C1 segment of cervical spinal cord (tissue), 14 donors: ENCODE measurements around the gene UBAC2.
"Not testable (repeated sequence)": the region's sequence is repeated elsewhere in the genome, so short reads cannot be mapped to it uniquely, and the experiment has no call there.

ENCODE experiments used
- DNase-seq, 14 donors: peaks; one replicate each; lab custom pipeline; 2025; lab: John Stamatoyannopoulos, UW

UBAC2 gene

DNA sequence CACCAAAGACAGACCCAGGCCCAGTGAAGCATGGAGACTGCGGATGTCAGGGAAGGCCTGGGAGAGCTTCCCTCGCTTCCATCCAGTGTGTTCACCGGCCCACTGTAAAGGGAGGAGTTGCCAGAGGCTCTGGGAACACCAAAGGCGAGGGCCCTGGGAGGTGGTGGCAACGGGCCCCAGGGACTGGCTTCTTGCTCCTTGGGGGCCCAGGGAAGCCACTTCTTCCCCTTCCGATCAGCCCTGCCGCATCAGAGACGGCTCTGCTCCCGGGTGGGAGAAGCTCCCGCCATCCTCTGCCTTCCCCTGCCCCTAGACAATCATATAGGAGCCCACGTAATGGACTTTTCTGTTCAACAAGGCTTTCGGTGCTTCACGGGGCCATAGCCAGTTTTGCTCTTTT is 189.9 kb downstream of the UBAC2 start:
- no peak for DNase-seq

DNA sequence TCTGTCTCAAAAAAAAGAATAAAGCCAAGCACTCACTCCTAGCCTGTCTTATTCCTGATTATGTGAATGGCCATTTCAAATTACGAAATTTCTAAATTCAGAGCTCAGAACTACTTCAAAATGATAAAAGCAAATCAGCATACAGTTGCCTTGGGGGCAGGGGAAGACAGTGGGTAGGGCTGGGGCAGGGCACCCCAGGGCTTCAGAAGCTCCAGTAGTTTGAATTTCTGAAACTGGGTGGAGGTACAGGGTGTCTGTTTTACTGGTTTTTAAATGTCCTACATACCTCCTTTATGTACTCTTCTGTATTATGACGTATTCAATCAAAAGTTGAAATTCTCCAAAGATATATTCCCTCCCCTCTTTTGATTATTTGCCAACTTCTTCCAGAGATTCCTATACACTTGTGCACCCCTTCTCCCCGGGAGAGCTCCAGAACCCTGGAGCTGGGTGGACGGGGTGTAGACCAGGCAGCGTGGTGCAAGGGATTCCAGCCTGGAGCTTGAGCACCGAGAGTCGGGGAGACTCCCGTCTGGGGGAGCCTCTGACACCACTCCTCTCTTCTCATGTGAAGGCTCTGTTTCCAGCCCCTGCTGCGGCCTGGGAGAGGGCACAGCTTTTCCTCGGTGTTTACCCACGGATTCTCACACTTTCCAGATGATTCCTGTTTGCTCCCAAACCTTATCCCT is 191.3 kb downstream of the UBAC2 start:
- no peak for DNase-seq

GRCh38 chr13:99392470-99393135 is 191.9 kb downstream of the UBAC2 start:
- DNase-seq, result no peak

GRCh38 chr13:99393391-99393790 is 192.7 kb downstream of the UBAC2 start:
- DNase-seq, result not testable (repeated sequence)

DNA sequence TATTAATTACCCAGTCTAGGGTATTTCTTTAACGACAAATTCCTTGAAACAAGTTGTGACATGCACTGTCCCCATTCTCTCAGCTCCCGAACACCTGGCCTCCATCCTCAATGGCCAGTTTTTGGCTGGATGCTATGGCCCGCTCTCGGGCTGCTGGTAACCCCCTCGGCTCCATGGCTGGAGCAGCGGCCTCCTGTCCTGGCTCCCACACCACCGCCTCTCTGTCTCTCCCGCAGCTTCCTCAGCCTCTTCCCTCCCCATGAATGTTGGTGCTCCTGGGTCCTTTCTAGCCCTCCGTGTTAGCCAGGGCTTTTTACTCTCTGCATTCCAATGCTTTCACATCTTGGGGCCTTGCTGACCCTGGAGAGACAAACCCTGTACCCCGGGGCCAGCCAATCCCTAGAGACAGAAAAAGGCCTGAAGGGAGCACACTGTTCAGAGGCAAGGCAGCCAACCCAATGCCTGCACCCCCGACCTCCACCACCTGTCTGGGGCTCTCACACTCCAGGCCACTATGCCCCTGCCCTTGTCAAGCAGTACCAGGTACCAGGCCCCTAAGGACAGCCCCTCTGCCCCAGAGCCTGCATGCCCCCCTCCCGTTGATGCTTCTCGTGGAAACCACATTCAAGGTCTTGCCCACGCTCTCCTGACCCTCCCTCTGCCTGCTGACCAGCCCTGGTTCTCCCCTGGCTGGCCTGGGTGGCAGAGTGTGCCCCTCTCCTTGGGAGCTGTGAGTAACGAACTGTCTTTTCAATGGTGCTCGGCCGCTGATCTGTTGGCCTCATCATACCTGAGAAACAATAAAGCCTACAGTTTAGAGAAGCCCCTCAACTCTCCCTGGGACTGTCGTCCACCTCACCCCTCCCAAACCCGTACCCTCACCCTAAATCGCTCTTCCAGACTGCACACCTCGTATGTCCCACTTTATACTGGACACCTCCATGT is 193.4 kb downstream of the UBAC2 start:
- DNase-seq, result no peak

- no peak for DNase-seq
Measured at GRCh38 chr13:99395436-99395835, 194.8 kb downstream of the UBAC2 start.

DNA sequence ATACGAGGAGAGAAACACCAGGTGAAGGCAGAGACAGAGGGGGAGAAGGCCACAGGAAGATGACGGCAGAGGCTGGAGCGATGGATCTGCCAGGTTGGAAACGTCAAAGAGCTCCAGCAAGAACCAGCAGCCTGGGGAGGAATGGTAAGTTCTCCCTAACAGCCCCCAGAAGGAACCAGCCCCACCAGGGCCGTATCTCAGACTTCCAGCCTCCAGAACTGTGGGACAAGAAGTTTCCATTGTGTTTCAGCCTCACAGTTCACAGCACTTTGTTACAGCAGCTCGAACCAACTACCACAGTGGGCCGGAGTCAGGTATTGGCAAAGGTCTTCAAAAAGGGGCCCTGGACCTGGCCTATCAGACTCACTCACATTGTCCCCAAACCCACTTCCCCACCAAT is 195.8 kb downstream of the UBAC2 start:
- no peak for DNase-seq

DNA sequence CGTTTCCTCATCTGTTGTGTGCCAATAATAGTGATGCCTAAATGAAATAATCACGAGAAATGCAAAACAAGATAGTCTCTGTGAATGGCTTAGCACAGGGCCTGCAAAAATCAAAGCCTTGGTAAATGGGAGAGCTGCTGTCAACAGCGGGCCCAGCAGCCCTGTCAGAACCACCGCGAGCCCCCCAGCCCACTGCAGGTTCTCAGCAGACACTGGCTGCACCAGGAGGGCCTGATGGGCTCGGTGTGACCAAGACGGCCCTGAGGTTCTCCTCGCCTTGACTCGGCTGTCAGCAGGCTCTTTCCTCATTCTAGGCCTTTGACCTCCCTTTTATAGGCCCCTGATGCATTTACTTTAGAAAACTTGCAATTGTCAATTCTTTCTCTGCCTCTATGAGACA is 197.4 kb downstream of the UBAC2 start:
- DNase-seq, result no peak

GRCh38 chr13:99398916-99399622 is 198.4 kb downstream of the UBAC2 start:
- no peak for DNase-seq

DNA sequence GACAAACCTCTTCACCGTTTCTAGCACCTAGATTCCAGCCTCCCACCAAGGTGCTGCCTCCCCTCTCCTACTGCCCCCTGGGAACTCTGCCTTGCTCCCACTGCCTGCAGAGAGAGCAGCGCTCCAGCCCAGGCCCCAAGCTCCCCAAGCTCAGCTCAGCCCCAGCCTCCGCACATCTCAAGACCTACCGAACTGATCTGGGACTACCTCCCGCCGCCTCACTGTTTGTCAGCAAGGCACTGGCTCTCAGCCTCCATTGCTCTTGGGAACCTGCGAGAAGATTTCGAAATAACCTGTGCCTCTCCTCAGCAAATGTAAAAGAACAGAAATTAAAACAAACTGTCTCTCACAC is 198.9 kb downstream of the UBAC2 start:
- no peak for DNase-seq

DNA sequence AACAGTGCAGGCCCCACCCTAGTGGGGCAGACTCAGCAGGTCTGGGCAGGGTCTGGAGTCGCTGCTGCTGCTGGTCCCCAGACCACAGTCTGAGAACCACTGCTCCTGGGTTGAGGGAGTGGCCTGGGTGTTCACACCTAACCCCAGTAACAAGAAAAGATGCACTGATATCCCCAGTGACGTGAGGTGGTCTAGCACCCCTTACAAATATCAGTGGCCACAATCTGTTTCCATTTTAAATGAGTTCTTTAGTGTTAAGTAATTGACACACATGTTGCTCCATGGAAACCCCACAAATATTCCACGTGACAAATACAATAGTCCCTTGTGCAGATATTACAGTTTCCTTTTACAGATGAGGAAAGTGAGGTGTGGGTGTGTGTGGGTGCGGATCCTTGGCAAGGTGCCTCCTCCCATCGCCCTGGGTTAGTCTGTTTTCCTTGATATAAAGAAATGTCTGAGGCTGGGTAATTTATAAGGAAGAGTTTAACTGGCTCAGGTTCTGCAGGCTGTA is 202.9 kb downstream of the UBAC2 start:
- no peak for DNase-seq

- no peak for DNase-seq
Measured at GRCh38 chr13:99404005-99404755, 203.5 kb downstream of the UBAC2 start.

DNA sequence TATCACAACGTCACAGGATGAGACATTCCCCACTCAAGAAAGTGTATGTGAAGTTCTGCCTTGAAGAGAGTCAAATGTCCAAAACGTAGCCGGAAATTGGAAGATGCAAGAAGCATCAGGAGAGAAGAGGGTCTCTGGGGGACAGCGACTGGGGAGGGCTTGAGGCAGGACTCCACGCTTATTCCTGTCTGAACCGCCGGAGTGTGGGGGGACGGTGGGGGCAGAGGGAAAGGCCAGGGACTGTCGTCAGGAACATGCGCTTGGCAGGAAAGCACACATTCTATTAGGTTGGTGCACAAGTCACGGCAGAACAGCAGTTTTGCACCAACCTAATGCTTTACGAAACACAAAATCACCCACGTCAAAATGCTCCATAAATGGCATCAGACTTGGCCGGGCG is 205.3 kb downstream of the UBAC2 start:
- DNase-seq, result no peak

DNA sequence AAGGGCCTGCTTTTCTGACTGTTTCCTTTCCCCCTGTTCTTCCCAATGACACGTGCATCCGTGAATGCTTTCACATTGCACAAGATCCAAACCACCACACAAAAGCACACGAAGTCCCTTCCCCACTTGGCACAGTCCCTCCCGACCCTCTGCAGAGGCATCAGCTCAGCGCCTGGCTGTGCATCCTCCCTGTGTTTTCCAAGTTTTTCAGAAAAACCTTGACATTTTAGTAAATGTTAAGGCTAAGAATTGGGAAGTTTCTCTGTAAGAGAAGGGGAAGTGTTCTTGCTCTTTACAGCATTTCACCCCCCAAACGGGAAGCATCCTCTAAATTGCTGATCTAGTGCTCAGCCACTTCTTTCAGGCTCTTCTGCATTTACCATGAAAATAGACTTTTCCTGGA is 206.1 kb downstream of the UBAC2 start:
- DNase-seq, result peak in 2 of 14 donors; percentile 15 to 58

- no peak for DNase-seq
Measured at GRCh38 chr13:99407906-99408702, 207.4 kb downstream of the UBAC2 start.

- no peak for DNase-seq
Measured at GRCh38 chr13:99408703-99409000, 208.0 kb downstream of the UBAC2 start.

DNA sequence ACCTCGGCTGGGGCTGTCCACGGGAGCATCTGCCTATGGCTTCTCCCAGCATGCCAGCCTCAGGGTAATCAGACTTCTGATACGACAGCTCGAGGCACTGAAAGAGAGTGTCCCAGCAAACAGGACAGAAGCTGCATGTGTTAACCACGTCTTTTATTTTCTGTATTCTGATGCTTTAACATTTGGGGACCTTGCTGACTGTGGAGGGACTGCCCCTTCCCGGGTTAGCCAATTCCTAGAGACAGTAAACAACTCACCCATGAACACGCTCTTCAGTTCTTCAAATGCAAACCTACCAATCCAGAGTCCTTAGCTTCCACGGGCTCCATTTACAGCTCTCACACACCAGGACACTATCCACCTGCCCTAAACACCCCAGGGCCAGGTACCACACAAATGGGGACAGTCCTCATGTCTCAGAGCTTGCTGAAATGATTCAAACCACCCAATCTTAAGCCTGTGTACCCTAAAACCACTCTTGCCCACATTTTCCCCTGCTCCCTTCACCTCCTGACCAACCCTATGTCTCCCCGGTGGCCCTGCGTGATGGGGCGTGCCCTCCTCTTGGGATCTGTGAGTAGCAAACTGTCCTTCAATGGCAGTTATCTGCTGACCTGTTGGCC is 208.9 kb downstream of the UBAC2 start:
- DNase-seq, result not testable (repeated sequence)

GRCh38 chr13:99410646-99411475 is 210.2 kb downstream of the UBAC2 start:
- not testable (repeated sequence) for DNase-seq

DNA sequence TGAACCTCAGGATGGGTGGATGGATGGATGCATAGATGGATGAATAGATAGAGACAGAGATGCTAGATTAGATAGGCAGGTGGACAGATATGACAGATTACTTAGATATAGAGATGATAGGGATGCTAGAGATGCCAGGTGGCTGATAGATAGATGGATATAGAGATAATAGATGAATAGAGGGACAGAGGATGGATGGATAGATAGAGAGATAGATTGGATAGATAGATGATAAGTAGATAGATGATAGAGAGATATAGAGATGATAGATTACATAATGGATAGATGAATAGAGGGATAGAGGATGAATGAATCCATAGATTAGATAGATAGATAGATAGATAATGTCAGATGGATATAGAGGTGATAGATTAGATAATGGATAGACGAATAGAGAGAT is 212.2 kb downstream of the UBAC2 start:
- no peak for DNase-seq
